SK-N-SH treated with all-trans-retinoic acid at 6 μM for 48 hours (cell line): ENCODE results near the gene MMP28.

ENCODE experiments used
- ATAC-seq: fragments of 200-7000 bp; cut with Tn5 transposase; 3 replicates; pipeline ENCODE4 v1.9.1; 2020; ENCODE audit warnings: mild to moderate bottlenecking, moderate library complexity
- BACH2 ChIP-seq: fragments of 250-450 bp; sonication (Bioruptor Pico); IDR thresholded peaks from 2 replicates; pipeline ENCODE4 v1.9.0; 2021; ENCODE audit warnings: mild to moderate bottlenecking, borderline replicate concordance
- CSDC2 ChIP-seq: fragments of 250-450 bp; sonication (Bioruptor Pico); IDR thresholded peaks from 2 replicates; pipeline ENCODE4 v1.5.0; 2020; ENCODE audit warnings: mild to moderate bottlenecking, moderate library complexity
- GLIS3 ChIP-seq: fragments of 250-450 bp; sonication (Bioruptor Pico); IDR thresholded peaks from 2 replicates; pipeline ENCODE4 v1.5.0; 2020; ENCODE audit warnings: mild to moderate bottlenecking, moderate library complexity
- ISL1 ChIP-seq: fragments of 250-450 bp; sonication (Bioruptor Pico); IDR thresholded peaks from 2 replicates; pipeline ENCODE4 v2.1.2; 2022; ENCODE audit warnings: mild to moderate bottlenecking, moderate library complexity
- OSR1 ChIP-seq: fragments of 250-450 bp; sonication (Bioruptor Pico); IDR thresholded peaks from 2 replicates; pipeline ENCODE4 v1.8.0; 2022; ENCODE audit warnings: moderate library complexity, mild to moderate bottlenecking, inconsistent platforms
- PPARA ChIP-seq: fragments of 250-450 bp; sonication (Bioruptor Pico); IDR thresholded peaks from 2 replicates; pipeline ENCODE4 v1.5.0; 2020; ENCODE audit warnings: mild to moderate bottlenecking, borderline replicate concordance
- RARB ChIP-seq: fragments of 250-450 bp; sonication (Bioruptor Pico); IDR thresholded peaks from 2 replicates; pipeline ENCODE4 v1.8.0; 2021; ENCODE audit warnings: mild to moderate bottlenecking, moderate library complexity
- SNAI2 ChIP-seq: fragments of 250-450 bp; sonication (Bioruptor Pico); IDR thresholded peaks from 2 replicates; pipeline ENCODE4 v1.5.0; 2020; ENCODE audit warnings: mild to moderate bottlenecking, moderate library complexity
- TCF4 ChIP-seq: fragments of 250-450 bp; sonication (Bioruptor Pico); IDR thresholded peaks from 2 replicates; pipeline ENCODE4 v1.8.0; 2021; ENCODE audit warnings: mild to moderate bottlenecking, moderate library complexity, borderline replicate concordance
- TOX ChIP-seq: fragments of 250-450 bp; sonication (Bioruptor Pico); IDR thresholded peaks from 2 replicates; pipeline ENCODE4 v1.8.0; 2021; ENCODE audit warnings: mild to moderate bottlenecking, moderate library complexity, borderline replicate concordance
- ZC3H10 ChIP-seq: fragments of 250-450 bp; sonication (Bioruptor Pico); IDR thresholded peaks from 2 replicates; pipeline ENCODE4 v1.5.1; 2021; ENCODE audit warnings: mild to moderate bottlenecking, moderate library complexity
- ZFP3 ChIP-seq: fragments of 250-450 bp; sonication (Bioruptor Pico); IDR thresholded peaks from 2 replicates; pipeline ENCODE4 v1.5.0; 2020; ENCODE audit warnings: mild to moderate bottlenecking, moderate library complexity
- ZFP30 ChIP-seq: fragments of 450-650 bp; formaldehyde crosslinking; IDR thresholded peaks from 2 replicates; pipeline ENCODE4 v1.5.0; 2022; ENCODE audit warnings: mild to moderate bottlenecking, moderate library complexity
- ZNF565 ChIP-seq: fragments of 450-650 bp; formaldehyde crosslinking; conservative IDR thresholded peaks from 2 replicates; pipeline ENCODE4 v1.5.0; 2020; ENCODE audit warnings: low read depth, mild to moderate bottlenecking, moderate library complexity
- ZNF70 ChIP-seq: fragments of 450-650 bp; formaldehyde crosslinking; IDR thresholded peaks from 2 replicates; pipeline ENCODE4 v1.5.0; 2020; ENCODE audit warnings: mild to moderate bottlenecking, moderate library complexity
- ZNF8 ChIP-seq: fragments of 450-650 bp; formaldehyde crosslinking; IDR thresholded peaks from 2 replicates; pipeline ENCODE4 v1.5.0; 2020; ENCODE audit warnings: mild to moderate bottlenecking, moderate library complexity
- TF ChIP-seq, protein P1 (sequence below): fragments of 250-450 bp; sonication (Bioruptor Pico); IDR thresholded peaks from 2 replicates; pipeline ENCODE4 v1.5.1; 2021; ENCODE audit warnings: mild to moderate bottlenecking, moderate library complexity
- TF ChIP-seq, protein P2 (sequence below): fragments of 250-450 bp; sonication (Bioruptor Pico); IDR thresholded peaks from 2 replicates; pipeline ENCODE4 v1.5.0; 2020; ENCODE audit warnings: mild to moderate bottlenecking, moderate library complexity
- TF ChIP-seq, protein P3 (sequence below): fragments of 250-450 bp; sonication (Bioruptor Pico); IDR thresholded peaks from 2 replicates; pipeline ENCODE4 v1.8.0; 2021; ENCODE audit warnings: low read depth, mild to moderate bottlenecking, moderate library complexity, borderline replicate concordance
- TF ChIP-seq, protein P4 (sequence below): fragments of 250-450 bp; sonication (Bioruptor Pico); IDR thresholded peaks from 2 replicates; pipeline ENCODE4 v1.5.1; 2020; ENCODE audit warnings: low read depth, mild to moderate bottlenecking, moderate library complexity
- TF ChIP-seq, protein P5 (sequence below): fragments of 250-450 bp; sonication (Bioruptor Pico); IDR thresholded peaks from 2 replicates; pipeline ENCODE4 v1.8.0; 2020; ENCODE audit warnings: mild to moderate bottlenecking, moderate library complexity, borderline replicate concordance

Gene MMP28

DNA sequence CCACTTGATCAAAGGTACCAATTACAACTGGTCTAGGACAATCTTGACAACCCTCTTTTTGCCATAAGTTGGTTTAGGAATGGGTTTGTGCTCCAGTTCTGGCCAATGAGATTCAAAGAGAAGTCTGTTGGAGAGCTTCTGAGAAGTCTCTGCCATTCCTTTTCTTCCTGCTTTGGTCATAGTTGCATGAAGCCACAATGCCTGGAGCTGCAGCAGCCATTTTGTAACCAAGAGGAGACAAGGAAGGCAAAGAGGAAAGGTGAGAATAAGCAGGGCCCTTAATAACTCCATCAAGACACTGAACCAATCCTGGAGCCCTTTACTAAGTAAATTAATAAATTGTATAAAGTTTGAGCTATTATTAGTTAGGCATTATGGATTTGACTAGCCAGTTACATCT lies 38.2 kb downstream of the MMP28 start:
- ATAC-seq: no peak

DNA sequence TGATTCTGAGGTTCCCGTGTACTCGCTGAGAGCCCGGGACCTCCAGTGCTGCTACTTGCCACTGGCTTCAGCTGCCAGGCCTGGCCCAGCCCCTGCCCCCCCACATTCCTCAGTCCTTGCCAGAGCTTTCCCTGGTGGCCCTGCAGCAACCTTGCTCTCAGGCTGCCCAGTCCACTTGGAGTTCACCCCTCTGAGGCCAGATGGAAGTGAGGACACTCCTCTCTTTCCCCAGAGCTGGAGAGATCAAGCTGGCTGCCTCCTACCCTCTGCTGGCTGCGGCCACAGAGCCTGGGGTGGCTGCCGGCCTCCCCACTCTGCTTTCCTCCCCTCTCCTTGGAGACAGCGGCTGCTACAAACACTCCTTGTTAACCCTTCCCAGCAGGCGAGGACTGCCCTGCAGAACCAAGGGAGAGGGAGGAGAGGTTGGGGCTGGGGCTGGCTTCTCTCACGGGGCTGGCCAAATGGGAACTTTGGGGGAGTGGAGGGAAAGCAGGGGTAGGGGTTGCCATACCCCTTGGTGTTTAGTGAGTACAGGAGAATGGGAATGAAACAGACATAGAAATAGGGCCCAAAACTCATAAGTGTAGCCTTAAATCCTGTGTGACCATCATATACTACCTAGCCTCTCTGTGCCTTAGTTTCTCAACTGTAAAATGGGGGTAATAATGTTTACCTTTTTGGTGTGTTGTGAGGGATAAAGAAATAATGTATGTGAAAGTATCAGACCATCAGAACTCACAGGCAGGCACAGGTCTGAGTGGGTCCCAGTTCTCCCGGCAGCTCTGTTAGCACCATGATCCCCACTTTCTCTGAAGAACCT lies 42.3 kb downstream of the MMP28 start, which contains the start of gene GAS2L2:
TSS of gene GAS2L2 (minus strand) at position 295 of the 820 bp plus-strand sequence. CDS start 389 bp downstream, outside the sequence.
- TF ChIP-seq TCF4 (no peak), SNAI2 (CRISPR knock-in tag) (no peak), OSR1 (CRISPR knock-in tag) (no peak), ZNF565 (CRISPR knock-in tag) (no peak), ZFP3 (CRISPR knock-in tag) (no peak), ISL1 (CRISPR knock-in tag) (no peak), ZNF8 (CRISPR knock-in tag) (no peak), RARB (CRISPR knock-in tag) (no peak), ZFP30 (CRISPR knock-in tag) (no peak), ZC3H10 (CRISPR knock-in tag) (no peak), PPARA (CRISPR knock-in tag) (no peak), CSDC2 (no peak), GLIS3 (no peak)
- TF ChIP-seq, protein P1, sequence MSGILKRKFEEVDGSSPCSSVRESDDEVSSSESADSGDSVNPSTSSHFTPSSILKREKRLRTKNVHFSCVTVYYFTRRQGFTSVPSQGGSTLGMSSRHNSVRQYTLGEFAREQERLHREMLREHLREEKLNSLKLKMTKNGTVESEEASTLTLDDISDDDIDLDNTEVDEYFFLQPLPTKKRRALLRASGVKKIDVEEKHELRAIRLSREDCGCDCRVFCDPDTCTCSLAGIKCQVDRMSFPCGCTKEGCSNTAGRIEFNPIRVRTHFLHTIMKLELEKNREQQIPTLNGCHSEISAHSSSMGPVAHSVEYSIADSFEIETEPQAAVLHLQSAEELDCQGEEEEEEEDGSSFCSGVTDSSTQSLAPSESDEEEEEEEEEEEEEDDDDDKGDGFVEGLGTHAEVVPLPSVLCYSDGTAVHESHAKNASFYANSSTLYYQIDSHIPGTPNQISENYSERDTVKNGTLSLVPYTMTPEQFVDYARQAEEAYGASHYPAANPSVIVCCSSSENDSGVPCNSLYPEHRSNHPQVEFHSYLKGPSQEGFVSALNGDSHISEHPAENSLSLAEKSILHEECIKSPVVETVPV: no peak
- TF ChIP-seq, protein P2, sequence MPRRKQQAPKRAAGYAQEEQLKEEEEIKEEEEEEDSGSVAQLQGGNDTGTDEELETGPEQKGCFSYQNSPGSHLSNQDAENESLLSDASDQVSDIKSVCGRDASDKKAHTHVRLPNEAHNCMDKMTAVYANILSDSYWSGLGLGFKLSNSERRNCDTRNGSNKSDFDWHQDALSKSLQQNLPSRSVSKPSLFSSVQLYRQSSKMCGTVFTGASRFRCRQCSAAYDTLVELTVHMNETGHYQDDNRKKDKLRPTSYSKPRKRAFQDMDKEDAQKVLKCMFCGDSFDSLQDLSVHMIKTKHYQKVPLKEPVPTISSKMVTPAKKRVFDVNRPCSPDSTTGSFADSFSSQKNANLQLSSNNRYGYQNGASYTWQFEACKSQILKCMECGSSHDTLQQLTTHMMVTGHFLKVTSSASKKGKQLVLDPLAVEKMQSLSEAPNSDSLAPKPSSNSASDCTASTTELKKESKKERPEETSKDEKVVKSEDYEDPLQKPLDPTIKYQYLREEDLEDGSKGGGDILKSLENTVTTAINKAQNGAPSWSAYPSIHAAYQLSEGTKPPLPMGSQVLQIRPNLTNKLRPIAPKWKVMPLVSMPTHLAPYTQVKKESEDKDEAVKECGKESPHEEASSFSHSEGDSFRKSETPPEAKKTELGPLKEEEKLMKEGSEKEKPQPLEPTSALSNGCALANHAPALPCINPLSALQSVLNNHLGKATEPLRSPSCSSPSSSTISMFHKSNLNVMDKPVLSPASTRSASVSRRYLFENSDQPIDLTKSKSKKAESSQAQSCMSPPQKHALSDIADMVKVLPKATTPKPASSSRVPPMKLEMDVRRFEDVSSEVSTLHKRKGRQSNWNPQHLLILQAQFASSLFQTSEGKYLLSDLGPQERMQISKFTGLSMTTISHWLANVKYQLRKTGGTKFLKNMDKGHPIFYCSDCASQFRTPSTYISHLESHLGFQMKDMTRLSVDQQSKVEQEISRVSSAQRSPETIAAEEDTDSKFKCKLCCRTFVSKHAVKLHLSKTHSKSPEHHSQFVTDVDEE (CRISPR knock-in tag): no peak
- TF ChIP-seq, protein P3, sequence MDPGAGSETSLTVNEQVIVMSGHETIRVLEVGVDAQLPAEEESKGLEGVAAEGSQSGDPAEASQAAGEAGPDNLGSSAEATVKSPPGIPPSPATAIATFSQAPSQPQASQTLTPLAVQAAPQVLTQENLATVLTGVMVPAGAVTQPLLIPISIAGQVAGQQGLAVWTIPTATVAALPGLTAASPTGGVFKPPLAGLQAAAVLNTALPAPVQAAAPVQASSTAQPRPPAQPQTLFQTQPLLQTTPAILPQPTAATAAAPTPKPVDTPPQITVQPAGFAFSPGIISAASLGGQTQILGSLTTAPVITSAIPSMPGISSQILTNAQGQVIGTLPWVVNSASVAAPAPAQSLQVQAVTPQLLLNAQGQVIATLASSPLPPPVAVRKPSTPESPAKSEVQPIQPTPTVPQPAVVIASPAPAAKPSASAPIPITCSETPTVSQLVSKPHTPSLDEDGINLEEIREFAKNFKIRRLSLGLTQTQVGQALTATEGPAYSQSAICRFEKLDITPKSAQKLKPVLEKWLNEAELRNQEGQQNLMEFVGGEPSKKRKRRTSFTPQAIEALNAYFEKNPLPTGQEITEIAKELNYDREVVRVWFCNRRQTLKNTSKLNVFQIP: no peak
- TF ChIP-seq, protein P4, sequence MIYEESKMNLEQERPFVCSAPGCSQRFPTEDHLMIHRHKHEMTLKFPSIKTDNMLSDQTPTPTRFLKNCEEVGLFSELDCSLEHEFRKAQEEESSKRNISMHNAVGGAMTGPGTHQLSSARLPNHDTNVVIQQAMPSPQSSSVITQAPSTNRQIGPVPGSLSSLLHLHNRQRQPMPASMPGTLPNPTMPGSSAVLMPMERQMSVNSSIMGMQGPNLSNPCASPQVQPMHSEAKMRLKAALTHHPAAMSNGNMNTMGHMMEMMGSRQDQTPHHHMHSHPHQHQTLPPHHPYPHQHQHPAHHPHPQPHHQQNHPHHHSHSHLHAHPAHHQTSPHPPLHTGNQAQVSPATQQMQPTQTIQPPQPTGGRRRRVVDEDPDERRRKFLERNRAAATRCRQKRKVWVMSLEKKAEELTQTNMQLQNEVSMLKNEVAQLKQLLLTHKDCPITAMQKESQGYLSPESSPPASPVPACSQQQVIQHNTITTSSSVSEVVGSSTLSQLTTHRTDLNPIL (CRISPR knock-in tag): no peak
- TF ChIP-seq, protein P5, sequence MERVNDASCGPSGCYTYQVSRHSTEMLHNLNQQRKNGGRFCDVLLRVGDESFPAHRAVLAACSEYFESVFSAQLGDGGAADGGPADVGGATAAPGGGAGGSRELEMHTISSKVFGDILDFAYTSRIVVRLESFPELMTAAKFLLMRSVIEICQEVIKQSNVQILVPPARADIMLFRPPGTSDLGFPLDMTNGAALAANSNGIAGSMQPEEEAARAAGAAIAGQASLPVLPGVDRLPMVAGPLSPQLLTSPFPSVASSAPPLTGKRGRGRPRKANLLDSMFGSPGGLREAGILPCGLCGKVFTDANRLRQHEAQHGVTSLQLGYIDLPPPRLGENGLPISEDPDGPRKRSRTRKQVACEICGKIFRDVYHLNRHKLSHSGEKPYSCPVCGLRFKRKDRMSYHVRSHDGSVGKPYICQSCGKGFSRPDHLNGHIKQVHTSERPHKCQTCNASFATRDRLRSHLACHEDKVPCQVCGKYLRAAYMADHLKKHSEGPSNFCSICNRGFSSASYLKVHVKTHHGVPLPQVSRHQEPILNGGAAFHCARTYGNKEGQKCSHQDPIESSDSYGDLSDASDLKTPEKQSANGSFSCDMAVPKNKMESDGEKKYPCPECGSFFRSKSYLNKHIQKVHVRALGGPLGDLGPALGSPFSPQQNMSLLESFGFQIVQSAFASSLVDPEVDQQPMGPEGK (CRISPR knock-in tag): no peak
- TF ChIP-seq, all 23 proteins: peak for 0
- no peak; the same call in 2 of the 3 replicates for ATAC-seq

More for the DNA sequence above, 38.2 kb downstream of the MMP28 start:
- no peak for TF ChIP-seq ZNF565 (CRISPR knock-in tag)
- TF ChIP-seq, protein P4 (CRISPR knock-in tag): no peak
- TF ChIP-seq TCF4: no peak
- TF ChIP-seq ZFP3 (CRISPR knock-in tag): no peak
- no peak for TF ChIP-seq ZNF70 (CRISPR knock-in tag)
- TF ChIP-seq BACH2: no peak
- no peak for TF ChIP-seq ZFP30 (CRISPR knock-in tag)
- no peak for TF ChIP-seq TOX (CRISPR knock-in tag)
- no peak for TF ChIP-seq CSDC2
- TF ChIP-seq OSR1 (CRISPR knock-in tag): no peak
- TF ChIP-seq GLIS3: no peak
- TF ChIP-seq PPARA (CRISPR knock-in tag): no peak
- TF ChIP-seq SNAI2 (CRISPR knock-in tag): no peak
- TF ChIP-seq, all 23 proteins: peak for 0
